K562 treated with DMSO at 1 percent for 12 hours (cell line): ENCODE data around the gene CDKL5. TPM values are rescaled to one million over a fixed set of nuclear protein-coding genes. Genes with fewer than 3 reads are reported as not detected.

Experiments
- total RNA-seq: library from RNA; unstranded; fragments of 300-600 nt; gene quantifications from 2 replicates; pipeline ENCODE4 v1.2.3, GENCODE V29; 2022; ENCODE audit not compliant: insufficient read depth

CDKL5 gene
- 0.42 TPM in 1 of 2 replicates, not detected in the other for total RNA-seq

DNA sequence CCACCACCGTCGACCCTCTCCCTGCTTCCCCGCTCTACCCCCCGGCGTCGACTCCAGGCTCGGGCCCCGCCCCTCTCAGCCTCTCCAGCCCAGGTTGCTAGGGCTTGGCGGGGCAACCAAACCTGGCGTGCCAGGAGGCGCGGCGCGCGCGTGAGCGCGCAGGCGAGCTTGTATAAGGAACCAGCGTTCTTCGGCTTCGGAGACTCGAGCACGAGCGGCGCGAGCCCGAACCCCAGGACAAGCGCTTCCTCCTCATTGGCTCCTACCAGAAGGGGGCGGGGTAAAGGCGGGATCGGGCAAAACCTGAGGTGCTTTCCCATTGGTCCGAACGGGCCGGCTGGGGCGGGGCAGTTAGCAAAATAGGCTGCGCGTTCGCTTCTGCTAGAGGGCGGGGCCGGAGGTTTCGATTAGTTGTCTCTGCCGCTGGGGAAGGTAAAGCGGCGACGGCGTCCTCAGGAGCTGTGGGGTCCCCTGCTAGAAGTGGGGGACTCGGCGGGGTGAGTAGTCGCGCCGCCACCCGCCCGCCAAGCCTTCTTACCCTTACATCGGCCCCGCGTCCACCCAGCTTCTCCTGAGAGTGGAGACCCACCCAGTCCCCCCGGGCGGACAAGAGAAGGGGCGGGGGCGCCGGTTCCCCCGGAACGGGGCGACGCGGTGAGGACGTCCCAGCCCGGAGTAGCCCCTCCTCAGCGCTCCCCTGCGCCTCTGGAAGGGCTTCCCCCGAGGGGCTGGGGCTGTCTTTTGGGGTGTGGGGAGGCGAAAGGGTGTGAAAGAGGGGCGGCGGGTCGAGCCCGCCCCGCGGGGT lies at the start of gene CDKL5:
TSS of gene CDKL5 (plus strand) at position 410 of the 805 bp plus-strand sequence. CDS start 81,489 bp downstream, outside the sequence.

GRCh38 chrX:18672008-18672407 lies 246.6 kb downstream of the CDKL5 start, which contains the start of gene RS1:
Gene RS1, minus strand, starts transcription at chrX:18672108. Its CDS starts 40 bp downstream, at chrX:18672068.

Other genes with a start within 250 kb of the CDKL5 start
- not detected in 2 replicates for gene BEND2, start 204.7 kb upstream of the CDKL5 start, total RNA-seq
- 6.0 and 22.2 TPM in 2 replicates for gene SCML2, start 70.9 kb upstream of the CDKL5 start, total RNA-seq
- not detected in 2 replicates for gene RS1, start 246.5 kb downstream of the CDKL5 start, total RNA-seq